Measurements from ENCODE around the gene TJP1. TPM values are rescaled to one million over a fixed set of nuclear protein-coding genes. Genes with fewer than 3 reads are reported as not detected.

TJP1 gene
- total RNA-seq, 1 donor, result 86.9 TPM

DNA sequence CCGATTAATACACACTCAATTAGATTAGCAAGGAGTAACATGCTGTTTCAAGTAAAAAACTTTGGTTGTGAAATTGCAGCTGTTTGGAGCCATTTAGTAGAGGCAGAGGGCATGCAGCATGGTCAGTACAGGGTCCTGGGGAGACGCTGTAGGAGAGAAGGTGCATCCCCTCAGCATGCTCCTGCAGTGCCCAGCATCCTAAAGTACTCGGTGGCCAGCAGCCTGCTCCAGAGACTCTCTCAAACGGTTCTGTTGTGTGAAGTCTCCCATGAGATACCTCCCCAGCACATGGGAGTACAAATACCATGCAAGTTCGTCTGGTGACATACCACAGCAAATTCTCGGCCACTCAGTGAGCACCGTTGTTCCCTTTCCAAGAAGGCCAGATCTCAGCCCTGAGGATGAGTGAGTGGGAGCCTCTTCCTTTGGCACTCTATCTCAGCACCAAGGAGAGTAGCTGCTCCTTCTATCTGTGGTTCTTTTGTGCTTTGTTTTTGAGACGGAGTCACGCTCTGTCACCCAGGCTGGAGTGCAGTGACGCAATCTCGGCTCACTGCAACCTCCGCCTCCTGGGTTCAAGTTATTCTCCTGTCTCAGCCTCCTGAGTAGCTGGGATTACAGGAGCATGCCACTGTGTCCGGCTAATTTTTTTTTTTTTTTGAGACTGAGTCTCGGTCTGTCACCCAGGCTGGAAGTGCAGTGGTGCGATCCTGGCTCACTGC is 72.7 kb downstream of the TJP1 start:
- peaks cover 5% of the 10 kb centered on the region for H4K20me1 ChIP-seq (ENCODE audit: insufficient read depth, low read length)
- no peak overlapping the region for H3K4me2 ChIP-seq (ENCODE audit: insufficient read depth, low read length)
- no peaks in the 10 kb centered on the region for H3K4me1 ChIP-seq (ENCODE audit: insufficient read depth, low read length)
- H3K27ac ChIP-seq (ENCODE audit: low read depth, low read length), result no peak overlapping the region
- no peaks in the 10 kb centered on the region for H3K9me3 ChIP-seq (ENCODE audit: low read depth, low read length)
- TF ChIP-seq, protein P1, sequence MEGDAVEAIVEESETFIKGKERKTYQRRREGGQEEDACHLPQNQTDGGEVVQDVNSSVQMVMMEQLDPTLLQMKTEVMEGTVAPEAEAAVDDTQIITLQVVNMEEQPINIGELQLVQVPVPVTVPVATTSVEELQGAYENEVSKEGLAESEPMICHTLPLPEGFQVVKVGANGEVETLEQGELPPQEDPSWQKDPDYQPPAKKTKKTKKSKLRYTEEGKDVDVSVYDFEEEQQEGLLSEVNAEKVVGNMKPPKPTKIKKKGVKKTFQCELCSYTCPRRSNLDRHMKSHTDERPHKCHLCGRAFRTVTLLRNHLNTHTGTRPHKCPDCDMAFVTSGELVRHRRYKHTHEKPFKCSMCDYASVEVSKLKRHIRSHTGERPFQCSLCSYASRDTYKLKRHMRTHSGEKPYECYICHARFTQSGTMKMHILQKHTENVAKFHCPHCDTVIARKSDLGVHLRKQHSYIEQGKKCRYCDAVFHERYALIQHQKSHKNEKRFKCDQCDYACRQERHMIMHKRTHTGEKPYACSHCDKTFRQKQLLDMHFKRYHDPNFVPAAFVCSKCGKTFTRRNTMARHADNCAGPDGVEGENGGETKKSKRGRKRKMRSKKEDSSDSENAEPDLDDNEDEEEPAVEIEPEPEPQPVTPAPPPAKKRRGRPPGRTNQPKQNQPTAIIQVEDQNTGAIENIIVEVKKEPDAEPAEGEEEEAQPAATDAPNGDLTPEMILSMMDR (IDR thresholded peaks at IDR 0.05; ENCODE audit: extremely low read depth, low read depth, low read length), result no peak
- peaks cover 15% of the 10 kb centered on the region for H3K79me2 ChIP-seq (ENCODE audit: insufficient read depth, low read length)
- no peak overlapping the region for H2AFZ ChIP-seq (ENCODE audit: low read length)
- DNase-seq (ENCODE audit: insufficient read length, low spot score, missing footprints), result no peak
- H3K36me3 ChIP-seq (ENCODE audit: insufficient read depth, low read length), result no peaks in the 10 kb centered on the region
- no peak overlapping the region for H3K4me3 ChIP-seq (ENCODE audit: insufficient read depth, low read length)
- no peaks in the 10 kb centered on the region for H3K27me3 ChIP-seq (ENCODE audit: insufficient read depth, low read length)

DNA sequence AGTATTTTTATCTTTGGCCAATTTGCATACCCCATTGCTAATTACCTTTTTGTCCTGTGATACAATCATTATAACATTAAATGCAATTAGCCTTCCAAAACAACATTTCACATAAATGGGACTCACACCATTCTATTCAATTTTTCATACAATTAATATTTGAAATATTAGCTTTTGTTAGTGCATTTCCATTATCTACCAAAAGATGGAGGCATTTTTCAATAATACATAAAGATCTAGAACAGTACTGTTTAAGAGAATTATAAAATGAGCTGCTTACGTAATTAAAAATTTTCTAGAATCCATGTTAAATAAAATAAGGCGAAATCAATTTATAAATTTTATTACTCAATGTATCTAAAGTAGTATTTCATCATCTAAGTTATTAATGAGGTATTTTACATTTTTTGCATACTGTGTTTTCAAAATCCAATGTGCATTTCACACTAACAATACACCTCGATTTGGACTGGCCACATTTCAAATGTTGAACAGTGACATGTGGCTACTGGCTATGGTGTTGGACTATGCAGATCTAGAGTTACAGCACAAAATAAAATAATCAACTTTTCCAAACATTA is 74.3 kb downstream of the TJP1 start:
- Histone ChIP-seq H4K20me1 (ENCODE audit: insufficient read depth, low read length) (peaks cover 5% of the 10 kb centered on the region), H3K27me3 (ENCODE audit: insufficient read depth, low read length) (no peaks in the 10 kb centered on the region), H3K4me2 (ENCODE audit: insufficient read depth, low read length) (no peak overlapping the region), H3K79me2 (ENCODE audit: insufficient read depth, low read length) (peaks cover 6% of the 10 kb centered on the region), H3K27ac (ENCODE audit: low read depth, low read length) (no peak overlapping the region), H3K4me1 (ENCODE audit: insufficient read depth, low read length) (no peaks in the 10 kb centered on the region), H3K4me3 (ENCODE audit: insufficient read depth, low read length) (no peak overlapping the region), H3K9me3 (ENCODE audit: low read depth, low read length) (no peaks in the 10 kb centered on the region), H2AFZ (ENCODE audit: low read length) (no peak overlapping the region), H3K36me3 (ENCODE audit: insufficient read depth, low read length) (no peaks in the 10 kb centered on the region)
- TF ChIP-seq, protein P1 (IDR thresholded peaks at IDR 0.05; ENCODE audit: extremely low read depth, low read depth, low read length), result peak; percentile 50
- peak; percentile 42 for DNase-seq (ENCODE audit: insufficient read length, low spot score, missing footprints)

DNA sequence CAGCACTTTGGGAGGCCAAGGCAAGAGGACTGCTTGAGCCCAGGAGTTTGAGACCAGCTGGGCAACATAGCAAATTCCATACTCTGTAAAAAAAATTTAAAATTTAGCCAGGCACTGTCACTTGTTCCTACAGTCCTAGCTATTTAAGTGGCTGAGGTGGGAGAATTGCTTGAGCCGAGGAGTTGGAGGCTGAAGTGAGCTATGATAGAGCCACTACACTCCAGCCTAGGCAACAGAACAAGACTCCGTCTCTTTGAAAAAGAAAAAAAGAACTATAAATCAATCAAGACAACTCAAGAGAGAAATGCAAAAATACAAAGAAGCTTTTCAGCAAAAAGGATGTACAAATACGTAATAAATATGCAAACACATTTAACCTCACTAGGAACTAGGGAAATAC is 78.8 kb downstream of the TJP1 start:
- Histone ChIP-seq H3K9me3 (ENCODE audit: low read depth, low read length) (no peaks in the 10 kb centered on the region), H2AFZ (ENCODE audit: low read length) (no peak overlapping the region), H3K4me3 (ENCODE audit: insufficient read depth, low read length) (no peak overlapping the region), H4K20me1 (ENCODE audit: insufficient read depth, low read length) (peaks cover 2% of the 10 kb centered on the region), H3K79me2 (ENCODE audit: insufficient read depth, low read length) (no peaks in the 10 kb centered on the region), H3K4me1 (ENCODE audit: insufficient read depth, low read length) (no peaks in the 10 kb centered on the region), H3K36me3 (ENCODE audit: insufficient read depth, low read length) (peaks cover 18% of the 10 kb centered on the region), H3K4me2 (ENCODE audit: insufficient read depth, low read length) (no peak overlapping the region), H3K27me3 (ENCODE audit: insufficient read depth, low read length) (no peaks in the 10 kb centered on the region), H3K27ac (ENCODE audit: low read depth, low read length) (no peak overlapping the region)
- TF ChIP-seq, protein P1 (IDR thresholded peaks at IDR 0.05; ENCODE audit: extremely low read depth, low read depth, low read length), result no peak
- no peak for DNase-seq (ENCODE audit: insufficient read length, low spot score, missing footprints)

DNA sequence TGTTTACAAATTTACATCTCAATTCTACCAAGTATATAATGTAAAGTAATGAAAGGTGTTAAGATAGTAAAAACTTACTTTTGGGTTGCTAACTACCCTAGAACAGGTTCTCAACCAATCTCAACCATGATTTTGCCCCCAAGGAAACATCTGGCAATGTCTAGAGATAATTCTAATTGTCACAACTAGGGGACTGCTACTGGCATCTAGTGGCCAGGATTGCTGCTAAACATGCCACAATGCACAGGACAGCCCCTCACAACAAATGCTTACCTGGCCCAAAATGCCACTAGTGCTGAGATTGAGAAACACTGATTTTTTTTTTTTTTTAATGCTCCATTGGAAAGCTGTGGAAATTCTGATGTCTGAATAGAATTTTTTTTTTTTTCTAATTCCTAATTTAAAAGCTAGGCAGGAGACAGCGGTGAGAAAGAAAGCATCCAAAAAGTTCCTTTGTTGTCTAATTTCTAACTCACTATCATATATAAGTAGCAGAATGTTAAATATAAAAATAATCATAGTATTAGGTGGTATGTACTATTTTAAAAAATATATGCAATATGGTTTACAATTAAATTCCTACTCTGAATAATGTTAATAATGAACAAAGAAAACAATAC is 81.5 kb downstream of the TJP1 start:
- TF ChIP-seq, protein P1 (IDR thresholded peaks at IDR 0.05; ENCODE audit: extremely low read depth, low read depth, low read length), result peak; percentile 27
- H3K4me1 ChIP-seq (ENCODE audit: insufficient read depth, low read length), result peaks cover 13% of the 10 kb centered on the region
- no peak overlapping the region for H3K4me3 ChIP-seq (ENCODE audit: insufficient read depth, low read length)
- no peak overlapping the region for H3K4me2 ChIP-seq (ENCODE audit: insufficient read depth, low read length)
- no peaks in the 10 kb centered on the region for H3K27me3 ChIP-seq (ENCODE audit: insufficient read depth, low read length)
- no peak overlapping the region for H2AFZ ChIP-seq (ENCODE audit: low read length)
- H3K36me3 ChIP-seq (ENCODE audit: insufficient read depth, low read length), result peaks cover 21% of the 10 kb centered on the region
- no peaks in the 10 kb centered on the region for H3K79me2 ChIP-seq (ENCODE audit: insufficient read depth, low read length)
- H4K20me1 ChIP-seq (ENCODE audit: insufficient read depth, low read length), result no peaks in the 10 kb centered on the region
- DNase-seq (ENCODE audit: insufficient read length, low spot score, missing footprints), result no peak
- no peak overlapping the region for H3K27ac ChIP-seq (ENCODE audit: low read depth, low read length)
- H3K9me3 ChIP-seq (ENCODE audit: low read depth, low read length), result no peaks in the 10 kb centered on the region

Data from osteoblast (primary cell).